C1 segment of cervical spinal cord (tissue), 14 donors: ENCODE measurements around the gene SFT2D3.
"Not testable (repeated sequence)": the region's sequence is repeated elsewhere in the genome, so short reads cannot be mapped to it uniquely, and the experiment has no call there.

Experiments
- DNase-seq, 14 donors: peaks; one replicate each; lab custom pipeline; 2025; lab: John Stamatoyannopoulos, UW

SFT2D3 gene

GRCh38 chr2:127740665-127741288 is 39.5 kb downstream of the SFT2D3 start:
- no peak for DNase-seq

- DNase-seq = no peak
These were observed 42.3 kb downstream of the SFT2D3 start for GRCh38 chr2:127743477-127744026.

GRCh38 chr2:127747621-127748020 is 46.3 kb downstream of the SFT2D3 start:
- DNase-seq = peak in 1 of 14 donors; percentile 3

GRCh38 chr2:127749537-127749936 is 48.2 kb downstream of the SFT2D3 start:
- not testable (repeated sequence) for DNase-seq

GRCh38 chr2:127753374-127753773 is 52.1 kb downstream of the SFT2D3 start:
- no peak for DNase-seq

GRCh38 chr2:127754186-127754585 is 52.9 kb downstream of the SFT2D3 start:
- no peak for DNase-seq
